LoVo (cell line): ENCODE measurements around the gene LOXL1.
"Not testable (repeated sequence)": the region's sequence is repeated elsewhere in the genome, so short reads cannot be mapped to it uniquely, and the experiment has no call there.

Source experiments
- DNase-seq: peaks from one replicate; pipeline ENCODE4 v3.0.0-alpha.2; 2016; ENCODE audit warnings: low spot score

Gene LOXL1

DNA sequence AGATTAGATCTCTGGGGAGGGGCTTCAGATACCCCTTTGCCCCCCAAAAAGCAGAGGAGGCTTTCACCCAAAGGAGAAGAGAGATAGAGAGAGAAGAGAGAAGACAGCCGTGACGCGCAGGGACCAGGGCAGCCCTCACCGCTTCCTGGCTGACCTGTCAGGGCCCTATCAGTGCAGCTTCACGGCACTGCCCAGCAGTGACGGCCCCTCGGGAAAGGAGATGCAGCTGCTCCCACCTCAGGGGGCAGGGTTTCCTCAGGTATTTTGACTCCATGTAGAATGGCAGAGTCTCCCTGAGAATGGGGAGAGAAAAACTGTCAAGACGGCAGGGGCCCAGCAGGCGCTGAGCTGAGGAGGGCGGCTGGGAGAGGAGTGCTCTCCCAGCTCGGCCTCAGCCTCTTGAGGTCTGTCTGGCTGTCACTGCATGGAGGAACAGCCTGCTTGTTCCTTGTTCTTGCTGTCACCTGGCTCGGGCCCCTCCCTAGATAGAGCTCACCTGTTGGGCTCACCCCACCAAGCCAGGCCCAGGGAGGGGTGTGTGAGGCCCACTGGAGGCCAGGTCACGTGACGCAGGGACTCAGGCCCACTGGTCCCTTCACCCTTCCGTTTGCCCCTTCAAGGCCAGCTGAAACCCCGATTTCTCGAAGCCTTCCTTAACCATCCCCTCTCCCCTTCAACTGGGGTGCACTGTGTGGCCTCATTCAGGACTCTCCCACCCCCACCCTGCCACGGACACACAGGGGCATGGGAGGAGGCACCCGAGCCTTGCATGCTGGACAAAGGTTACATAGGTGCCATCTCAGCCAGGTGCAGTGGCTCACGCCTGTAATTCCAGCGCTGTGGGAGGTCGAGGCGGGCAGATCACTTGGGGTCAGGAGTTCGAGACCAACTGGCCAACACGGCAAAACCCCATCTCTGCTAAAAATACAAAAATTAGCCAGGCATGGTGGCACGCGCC lies 28.2 kb downstream of the LOXL1 start:
- DNase-seq, result no peak

DNA sequence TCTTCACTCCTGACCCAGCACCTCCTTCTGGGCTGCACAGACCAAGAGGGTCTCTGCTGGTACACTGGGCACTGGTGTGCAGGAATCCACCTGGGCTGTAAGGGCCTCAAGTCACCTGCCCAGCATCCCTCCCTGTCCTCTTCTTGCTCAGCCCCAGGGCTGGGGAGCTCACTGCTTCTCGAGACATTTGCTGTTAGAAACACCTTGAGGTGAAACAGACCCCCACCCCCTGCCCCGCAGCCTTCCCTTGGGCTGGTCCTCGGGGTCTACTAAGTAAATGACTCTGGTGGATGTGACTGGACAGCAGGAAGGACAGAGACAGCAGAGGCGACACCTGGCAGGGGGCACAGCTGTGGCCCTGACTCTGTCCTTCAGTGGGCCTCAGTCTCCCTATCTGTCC lies 29.1 kb downstream of the LOXL1 start:
- no peak for DNase-seq

DNA sequence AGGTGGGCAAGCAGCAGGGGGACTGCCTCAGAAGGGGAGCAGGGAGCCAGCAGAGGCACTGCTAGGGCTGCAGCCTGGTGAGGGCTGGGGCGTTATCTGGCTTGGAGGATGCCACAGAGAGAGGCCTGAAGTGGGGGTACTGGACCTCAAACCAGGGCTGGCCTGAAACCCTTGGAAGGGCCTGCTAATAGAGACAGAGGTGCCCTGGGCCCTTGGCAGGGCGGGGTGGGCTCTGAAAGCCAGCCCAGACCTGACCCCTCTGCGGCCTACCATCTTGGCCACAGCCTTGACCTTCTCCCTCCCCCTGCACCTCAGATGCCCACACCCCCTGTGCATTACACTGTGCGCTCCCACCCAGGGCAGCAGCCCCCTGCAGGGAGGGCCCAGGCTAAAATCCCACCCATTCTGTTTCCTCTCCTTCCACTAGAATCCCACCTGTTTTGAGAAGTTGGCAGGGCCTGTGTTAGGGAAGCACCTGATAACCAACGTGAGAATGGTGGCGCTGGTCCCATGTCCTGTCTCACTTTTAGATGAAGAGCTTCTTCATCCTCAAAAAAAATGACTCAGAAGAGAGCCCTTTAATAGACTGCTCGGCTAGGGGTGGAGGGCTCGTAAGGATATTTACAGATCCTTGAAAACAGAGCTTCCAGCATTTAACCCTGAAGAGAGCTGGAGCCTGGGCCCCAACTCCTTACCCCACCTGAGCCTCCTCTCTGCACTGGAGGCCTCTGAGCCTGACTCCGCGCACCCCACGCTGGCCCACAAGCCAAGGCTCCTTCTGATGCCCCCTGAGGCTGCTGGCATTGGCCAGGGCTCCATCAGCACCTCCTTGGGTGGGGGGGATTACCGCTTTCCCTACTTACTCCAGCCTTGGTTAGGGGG lies 29.8 kb downstream of the LOXL1 start:
- DNase-seq, result no peak

DNA sequence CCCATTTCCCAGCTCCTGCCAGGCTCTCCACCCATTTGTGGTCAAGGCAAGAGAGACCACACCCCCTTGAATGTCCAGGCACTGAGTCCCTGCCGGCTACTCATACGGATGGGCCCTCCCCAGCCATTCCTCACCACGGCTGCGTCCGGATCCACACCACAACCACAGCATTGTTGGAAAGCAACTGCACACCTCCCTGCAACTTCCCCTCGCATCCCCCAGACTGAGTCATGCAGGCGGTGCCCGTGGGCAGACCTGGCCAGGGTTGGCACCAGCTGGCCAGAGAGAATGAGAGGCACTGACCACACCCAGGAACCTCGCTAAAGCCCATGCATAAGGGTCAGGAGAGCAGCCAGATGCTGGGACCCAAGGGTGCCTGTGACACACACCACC lies 30.5 kb downstream of the LOXL1 start:
- peak; percentile 67 for DNase-seq

DNA sequence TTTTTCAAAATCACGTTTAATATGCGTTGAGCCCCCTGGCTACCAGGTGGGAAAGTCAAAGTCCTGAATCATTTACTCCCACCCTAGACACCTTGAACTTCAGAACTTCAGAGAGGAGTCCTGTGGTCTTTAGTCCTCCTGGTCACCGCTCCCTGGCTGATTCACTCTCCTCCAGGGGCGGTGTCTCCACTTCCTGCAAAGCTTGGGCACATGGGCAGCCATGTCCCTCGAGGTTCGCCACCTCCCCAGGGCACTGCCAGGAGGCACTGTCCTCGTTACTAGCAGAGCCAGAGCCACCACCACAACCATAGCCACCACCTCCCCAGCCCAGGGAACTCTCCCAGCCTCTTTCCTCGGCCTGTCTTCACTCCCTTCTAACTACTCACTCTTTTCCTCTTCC lies 31.0 kb downstream of the LOXL1 start:
- DNase-seq, result peak; percentile 27

DNA sequence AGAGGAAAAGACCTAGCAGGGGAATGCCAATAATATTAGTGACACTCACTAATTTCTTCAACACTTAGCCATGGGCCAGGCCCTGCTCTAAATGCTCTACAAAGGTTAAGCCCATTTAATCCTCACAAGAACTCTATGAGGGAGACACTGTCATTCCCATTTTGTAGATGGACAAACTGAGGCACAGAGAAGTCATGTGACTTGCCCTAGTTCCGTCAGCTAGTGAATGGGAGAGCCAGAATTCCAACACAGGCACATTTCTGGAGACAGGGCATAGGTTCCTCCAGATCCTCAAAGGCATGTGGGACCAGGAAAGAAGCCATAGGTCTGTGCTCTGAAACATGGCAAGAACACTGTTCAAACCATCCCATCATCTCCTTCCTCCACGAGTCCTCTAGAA lies 31.5 kb downstream of the LOXL1 start:
- no peak for DNase-seq

DNA sequence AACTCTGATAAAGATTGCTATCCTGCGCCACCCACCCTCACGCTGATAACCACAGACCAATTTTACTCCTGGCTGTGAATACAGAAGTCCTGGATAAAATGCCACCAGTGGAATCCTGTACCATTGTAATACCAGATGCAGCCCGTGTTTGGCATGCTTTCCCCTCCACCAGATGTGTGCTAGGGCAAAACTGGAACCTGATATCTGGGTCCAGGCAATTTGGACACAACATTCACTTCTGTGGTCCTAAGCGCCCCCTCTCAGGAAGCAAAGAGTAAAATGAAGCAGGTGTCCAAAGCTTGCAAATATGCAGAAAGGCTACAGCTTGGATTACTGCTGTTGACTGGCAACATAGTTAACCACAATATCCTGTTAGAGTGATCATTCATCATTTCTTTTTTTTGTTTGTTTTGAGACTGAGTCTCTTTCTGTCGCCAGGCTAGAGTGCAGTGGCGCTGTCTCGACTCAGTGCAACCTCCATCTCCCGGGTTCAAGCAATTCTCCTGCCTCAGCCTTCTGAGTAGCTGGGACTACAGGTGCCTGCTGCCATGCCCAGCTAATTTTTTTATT lies 32.8 kb downstream of the LOXL1 start:
- DNase-seq, result no peak

DNA sequence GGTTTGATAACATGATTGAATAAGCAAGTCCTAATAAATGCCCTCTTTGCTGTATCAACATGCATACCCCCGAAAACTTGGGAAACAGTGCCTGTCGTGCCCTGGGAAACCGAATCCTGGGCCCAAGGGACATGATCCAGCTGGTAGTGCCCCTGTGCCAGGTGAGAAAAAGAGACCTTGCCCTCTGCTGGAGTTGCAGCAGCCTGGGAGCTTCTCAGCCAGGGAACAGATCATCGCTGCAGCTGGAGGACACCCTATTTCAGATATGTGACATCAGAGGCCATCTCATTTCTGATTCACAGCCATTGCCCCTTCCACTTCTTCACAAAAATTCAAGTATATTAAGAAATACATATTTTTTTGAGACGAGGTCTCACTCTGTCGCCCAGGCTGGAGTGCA lies 33.5 kb downstream of the LOXL1 start:
- no peak for DNase-seq

DNA sequence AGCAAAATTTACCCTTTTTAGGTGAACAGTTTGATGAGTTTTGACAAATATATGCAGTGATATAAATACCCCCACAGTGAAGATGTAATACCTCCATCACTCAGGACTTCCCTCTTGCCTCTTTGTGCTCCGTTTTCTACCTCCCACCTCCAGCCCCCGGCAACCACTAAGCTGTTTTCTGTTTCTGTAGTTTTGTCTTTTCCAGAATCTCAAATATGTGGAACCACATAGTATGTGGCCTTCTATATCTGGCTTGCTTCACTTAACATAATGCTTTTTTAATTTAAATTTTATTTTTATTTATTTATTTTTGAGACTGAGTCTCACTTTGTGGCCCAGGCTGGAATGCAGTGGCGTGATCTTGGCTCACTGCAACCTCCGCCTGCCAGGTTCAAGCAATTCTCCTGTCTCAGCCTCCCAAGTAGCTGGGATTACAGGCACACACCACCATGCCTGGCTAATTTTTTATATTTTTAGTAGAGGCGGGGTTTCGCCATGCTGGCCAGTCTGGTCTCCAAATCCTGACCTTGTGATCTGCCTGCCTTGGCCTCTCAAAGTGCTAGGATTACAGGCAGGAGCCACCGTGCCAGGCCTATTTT lies 34.3 kb downstream of the LOXL1 start:
- DNase-seq, result not testable (repeated sequence)

DNA sequence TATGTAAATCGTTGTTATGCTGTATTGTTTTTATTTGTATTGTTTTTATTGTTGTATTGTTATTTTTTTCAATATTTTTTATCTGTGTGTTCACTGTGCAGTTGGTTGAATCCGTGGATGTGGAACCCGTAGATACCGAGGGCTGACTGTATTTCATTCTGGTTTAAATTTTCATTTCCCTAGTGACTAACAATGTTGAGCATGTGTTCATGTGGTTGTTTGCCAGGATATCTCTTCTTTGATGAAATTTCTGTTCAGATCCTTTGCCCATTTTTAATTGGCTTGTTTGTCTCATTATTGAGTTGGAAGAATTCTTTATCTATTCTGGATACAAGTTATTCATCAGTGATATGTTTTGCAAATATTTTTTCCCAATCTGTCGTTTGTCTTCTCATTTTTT lies 36.2 kb downstream of the LOXL1 start:
- DNase-seq, result no peak

DNA sequence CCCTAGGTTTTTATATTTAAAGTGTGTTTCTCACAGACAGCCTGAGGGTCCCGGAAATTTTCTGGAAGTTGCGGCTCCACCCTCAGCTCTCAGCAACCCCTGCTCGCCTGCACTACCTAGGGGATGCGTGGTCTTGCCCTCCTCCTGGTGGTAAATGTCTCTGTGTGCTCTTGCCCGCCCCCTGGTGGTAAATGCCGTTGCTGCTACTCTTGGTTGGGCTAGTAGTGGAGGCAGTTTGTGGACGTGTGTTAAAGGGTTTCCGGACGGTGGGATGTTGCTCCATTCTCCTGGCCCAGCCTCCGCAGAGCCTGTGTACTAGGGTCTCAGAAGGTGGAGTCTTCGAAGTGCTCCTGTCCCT lies 38.5 kb downstream of the LOXL1 start:
- peak; percentile 72 for DNase-seq

DNA sequence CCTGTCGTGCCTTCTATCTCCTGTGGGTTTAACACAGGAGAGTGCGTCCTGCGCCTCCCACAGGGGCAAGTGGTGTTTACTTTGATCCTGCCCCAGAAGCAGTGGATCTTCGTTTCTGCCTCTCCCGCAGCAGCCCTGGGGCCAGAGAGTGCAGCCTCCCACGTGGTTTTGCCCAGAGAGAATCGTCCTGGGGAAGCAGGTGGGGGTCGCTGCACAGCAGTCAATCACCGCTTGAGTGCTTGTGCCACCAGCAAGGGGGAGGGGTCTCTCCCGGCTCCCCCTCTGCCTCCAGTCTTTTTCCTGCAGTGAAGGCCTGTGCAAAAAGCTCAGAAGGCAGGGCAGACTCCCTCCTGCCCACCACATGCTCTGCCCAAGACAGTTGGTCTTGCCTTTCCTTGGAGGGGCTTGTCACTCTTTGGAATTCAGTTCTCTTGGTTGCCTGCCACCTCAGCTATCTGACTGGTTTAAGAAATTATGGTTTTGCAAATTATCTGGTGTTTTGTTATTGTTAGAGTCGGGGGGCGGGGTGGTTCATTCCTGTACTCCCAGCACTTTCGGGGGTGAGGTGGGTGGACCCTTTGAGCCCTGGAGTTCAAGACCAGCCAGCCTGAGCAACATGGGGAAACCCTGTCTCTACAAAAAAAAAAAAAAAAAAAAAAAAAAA lies 39.0 kb downstream of the LOXL1 start:
- DNase-seq, result no peak

DNA sequence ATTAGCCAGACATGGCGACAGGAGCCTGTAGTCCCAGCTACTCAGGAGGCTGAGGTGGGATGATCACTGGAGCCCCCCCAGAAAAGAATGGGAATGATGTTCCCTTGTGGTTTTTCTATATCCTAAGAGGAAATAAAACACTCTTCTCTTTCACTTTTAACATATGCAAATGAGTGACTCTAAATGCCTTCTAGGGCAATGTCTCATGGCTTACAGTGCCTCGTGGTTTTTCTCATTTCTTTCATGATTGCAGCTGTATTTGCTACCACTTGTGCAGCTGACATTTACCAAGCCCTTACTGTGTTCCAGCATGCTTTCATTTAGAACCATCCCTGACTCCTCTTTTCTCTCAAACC lies 39.5 kb downstream of the LOXL1 start:
- no peak for DNase-seq

DNA sequence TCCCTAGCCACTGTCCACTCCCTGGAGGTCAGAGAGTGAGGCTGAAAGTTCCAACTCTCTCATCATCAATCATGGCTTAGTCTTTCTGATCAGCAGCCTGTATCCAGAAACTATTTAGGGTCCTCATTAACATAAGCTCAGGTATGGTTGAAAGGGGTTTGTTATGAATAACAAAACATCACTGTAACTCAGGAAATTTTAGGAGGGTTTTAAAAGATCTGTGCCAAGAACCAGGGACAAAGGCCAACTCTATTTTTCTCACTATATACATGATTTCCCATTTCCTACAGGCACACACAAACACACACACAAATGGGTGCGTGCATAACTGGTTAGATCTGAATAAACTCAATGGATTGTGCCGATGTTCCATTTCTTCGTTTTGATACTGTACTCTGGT lies 42.2 kb downstream of the LOXL1 start:
- no peak for DNase-seq

DNA sequence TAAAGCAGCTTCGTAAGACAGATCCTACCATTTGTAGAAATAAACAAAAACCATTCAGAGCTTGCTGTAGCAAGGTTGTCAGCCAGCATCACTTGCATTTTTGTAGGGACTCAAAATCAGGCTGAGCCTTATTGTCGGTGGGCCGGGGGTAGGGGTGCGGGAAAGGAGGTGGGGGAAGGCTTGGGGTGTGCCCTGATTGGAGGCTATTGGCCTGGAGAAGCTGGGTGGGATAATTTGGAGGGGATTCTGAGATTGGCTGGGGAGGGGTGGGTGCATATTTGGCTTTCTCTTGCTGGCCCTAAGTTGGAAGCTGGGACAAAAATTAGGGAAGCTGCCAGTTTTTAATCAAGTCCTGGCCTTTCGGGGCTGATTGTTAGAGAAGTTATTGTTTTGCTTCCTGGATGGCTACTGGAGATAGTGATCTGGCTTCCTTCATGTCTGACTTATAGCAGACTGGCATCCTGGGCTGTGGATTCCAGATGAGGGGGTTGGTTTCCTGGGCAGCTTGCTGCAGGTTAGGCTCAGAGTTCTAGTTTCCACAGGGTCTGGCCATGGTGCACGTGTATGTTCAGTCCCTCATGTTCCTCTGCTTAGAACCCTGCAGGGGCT lies 43.0 kb downstream of the LOXL1 start:
- no peak for DNase-seq

DNA sequence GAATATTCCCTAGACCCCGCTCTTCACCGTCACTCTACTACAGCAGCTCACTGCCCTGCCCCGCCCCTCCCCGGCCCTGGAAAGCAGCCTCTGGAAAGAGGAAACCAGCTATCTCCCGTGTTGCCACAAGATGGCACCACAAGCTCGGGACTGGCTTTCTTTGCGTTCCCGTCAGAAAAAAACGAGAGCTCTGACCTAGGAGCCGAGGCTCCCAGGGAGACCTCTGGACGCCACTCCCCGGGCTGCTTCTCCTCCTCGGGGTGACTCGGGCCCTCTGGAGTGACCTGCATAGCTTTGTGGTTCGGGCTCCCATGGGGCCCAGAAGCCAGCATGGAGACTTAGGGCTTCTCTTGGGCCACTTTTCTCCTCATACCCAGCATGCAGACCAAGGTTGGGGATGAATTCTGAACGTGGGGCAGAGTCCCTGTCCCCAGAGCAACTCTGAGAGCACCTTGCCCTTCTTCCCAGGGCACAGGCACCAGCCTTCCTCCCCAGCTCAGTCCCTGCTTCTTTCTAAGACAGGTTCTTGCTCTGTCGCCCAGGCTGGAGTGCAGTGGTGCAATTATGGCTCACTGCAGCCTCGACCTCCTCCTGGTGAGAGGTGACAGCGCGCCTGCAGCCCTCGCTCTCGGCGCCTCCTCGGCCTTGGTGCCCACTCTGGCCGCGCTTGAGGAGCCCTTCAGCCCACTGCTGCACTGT lies 46.9 kb downstream of the LOXL1 start:
- DNase-seq, result peak; percentile 87

DNA sequence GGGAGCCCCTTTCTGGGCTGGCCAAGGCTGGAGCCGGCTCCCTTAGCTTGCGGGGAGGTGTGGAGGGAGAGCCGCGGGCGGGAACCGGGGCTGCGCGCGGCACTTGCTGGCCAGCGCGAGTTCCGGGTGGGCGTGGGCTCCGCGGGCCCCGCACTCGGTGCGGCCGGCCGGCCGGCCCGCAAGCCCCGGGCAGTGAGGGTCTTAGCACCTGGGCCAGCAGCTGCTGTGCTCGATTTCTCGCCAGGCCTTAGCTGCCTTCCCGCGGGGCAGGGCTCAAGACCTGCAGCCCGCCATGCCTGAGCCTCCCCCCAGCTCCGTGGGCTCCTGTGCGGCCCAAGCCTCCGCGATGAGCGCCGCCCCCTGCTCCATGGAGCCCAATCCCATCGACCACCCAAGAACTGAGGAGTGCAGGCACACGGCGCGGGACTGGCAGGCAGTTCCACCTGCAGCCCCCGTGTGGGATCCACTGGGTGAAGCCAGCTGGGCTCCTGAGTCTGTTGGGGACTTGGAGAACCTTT lies 47.5 kb downstream of the LOXL1 start:
- not testable (repeated sequence) for DNase-seq

DNA sequence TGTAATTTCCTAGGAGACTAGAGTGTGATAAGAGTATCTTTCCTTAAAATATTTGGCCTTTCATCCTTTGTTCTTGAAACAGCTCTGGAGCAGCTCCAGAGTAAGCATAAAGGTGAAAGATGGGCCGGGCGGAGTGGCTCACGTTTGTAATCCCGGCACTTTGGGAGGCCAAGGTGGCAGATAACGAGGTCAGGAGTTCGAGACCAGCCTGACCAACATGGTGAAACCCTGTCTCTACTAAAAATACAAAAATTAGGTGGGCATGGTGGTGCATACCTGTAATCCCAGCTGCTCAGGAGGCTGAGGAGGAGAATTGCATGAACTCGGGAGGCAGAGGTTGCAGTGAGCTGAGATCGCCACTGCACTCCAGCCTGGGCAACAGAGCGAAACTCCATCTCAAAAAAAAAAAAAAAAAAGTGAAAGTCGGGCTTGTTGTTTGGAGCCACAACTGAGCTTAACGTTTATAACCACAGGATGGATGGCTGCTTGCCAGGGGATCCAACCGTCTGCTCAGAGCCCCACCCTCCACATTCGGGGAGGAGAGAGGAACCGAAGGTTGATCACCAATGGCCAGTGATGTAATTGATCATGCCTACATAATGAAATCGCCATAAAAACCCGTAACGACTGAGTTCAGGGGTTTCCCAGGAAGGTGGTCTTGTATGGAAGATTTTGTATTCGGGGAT lies 49.3 kb downstream of the LOXL1 start:
- DNase-seq, result not testable (repeated sequence)

DNA sequence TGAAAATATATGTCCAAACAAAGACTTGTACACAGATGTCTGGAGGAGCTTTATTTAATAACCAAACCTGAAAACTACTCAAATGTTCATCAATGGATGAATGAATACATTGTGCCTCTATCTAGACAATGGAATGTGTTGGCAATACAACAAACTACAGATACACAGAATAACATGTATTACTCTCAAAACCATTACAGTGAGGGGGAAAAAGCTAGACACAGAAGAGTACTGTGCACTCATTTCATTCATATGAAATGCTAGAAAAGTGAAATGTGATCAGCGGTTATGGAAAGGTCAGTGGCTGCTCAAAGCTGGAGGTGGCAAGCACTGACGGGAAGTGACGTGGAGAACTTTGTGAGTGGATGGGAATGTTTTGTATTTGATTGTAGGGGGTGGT lies 52.6 kb downstream of the LOXL1 start:
- no peak for DNase-seq

DNA sequence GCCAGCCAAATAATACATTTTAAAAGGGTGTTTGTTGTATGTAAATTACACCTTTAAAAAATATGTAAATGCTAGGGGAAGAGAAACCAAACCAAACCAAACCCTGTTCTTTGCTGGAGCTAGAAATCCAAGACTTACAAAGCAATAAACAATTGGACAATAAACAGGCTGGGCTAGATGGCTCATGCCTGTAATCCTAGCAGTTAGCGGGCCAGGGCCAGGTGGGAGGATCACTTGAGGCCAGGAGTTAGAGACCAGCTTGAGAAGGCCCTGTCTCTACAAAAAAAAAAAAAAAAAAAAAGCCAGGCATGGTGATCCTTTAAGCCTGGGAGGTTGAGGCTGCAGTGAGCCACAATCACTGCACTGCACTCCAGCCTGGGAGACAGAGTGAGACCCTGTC lies 53.4 kb downstream of the LOXL1 start:
- DNase-seq, result no peak
